Left renal pelvis (tissue), 4 donors: ENCODE results near the gene DEPDC7. TPM values are rescaled to one million over a fixed set of nuclear protein-coding genes. Genes with fewer than 3 reads are reported as not detected.
"Not testable (repeated sequence)": the region's sequence is repeated elsewhere in the genome, so short reads cannot be mapped to it uniquely, and the experiment has no call there.

ENCODE experiments used
- DNase-seq, 4 donors: peaks; one replicate each; pipeline ENCODE4 v3.0.0-alpha.2; 2013; ENCODE audit warnings: low read depth in 4 of 4, low spot score in 3 of 4
- polyA plus RNA-seq, 4 donors: library from polyadenylated mRNA; unstranded; fragments of 120-200 nt; gene quantifications; one replicate each; pipeline ENCODE4 v1.2.1, GENCODE V29; 2013; ENCODE audit not compliant: insufficient read length in 4 of 4

The DEPDC7 gene
- polyA plus RNA-seq = 1 to 10 TPM; 4.6 to 9.1 (median 6.5) TPM

DNA sequence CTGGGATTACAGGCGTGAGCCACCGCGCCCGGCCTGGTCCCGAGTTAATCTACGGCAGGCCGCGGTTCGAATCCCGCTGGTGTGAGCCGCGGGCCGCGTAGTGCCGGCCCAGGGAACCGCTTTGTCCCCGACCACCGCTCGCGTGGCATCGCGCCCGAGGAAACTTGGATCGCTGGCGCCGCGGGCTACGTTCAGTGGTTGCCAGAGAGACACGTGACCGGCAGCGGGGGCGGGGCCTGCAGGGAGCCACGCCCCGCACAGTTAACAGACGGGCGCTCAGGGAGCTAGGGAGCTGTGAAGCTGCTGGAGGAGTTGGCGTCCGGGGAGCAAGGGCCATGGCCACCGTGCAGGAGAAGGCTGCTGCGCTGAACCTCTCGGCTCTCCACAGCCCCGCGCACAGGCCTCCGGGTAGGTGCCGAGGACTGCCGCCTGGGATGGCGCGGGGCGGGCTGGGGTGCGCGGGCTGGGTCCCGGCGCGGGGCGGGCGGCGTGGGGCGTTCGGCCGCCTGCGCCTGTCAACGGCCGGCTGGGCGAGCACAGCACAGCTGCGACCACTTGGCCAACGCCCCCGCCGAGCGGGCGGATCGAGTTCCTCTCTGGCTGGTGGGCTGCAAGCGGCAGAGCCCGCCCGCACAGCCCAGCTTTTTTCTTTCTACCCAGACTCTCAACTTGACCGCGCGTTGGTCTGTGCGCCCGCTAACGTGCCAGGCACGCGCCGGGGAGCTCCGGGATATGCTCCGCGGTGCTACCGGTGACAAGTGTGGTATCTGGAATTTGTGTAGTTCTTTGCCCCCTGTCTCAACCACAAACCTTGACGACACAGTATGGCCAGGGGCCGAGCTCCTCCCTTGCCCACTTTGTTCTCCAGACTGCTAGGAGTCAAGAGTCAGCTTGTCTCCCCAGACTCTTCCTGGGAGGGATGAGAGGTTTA lies at the start of gene DEPDC7:
Gene DEPDC7, plus strand, starts transcription at position 258 of the 931 bp plus-strand sequence. Its CDS starts 78 bp downstream, at position 336.
- peak; percentile 70 to 79 (median 75) for DNase-seq

DNA sequence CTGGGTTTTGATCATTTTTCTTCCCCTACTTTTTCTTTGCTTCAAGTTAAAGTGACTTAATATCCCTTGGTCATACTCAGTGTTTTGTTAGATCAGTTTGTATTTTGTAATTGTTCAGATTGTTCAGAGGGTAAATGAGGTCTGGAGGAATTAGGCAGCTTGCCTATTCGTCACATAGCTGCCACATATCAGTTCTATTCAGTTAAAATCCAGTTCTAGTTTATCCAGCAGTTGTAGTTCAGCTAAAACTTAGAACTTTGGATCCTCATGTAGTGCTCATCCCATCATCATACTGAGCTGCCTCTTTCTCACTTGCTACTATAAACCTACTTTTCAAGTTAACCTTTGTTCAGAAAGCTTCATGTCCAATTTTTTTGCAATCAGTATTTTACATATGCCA lies 47.1 kb upstream of the DEPDC7 start:
- DNase-seq = no peak

DNA sequence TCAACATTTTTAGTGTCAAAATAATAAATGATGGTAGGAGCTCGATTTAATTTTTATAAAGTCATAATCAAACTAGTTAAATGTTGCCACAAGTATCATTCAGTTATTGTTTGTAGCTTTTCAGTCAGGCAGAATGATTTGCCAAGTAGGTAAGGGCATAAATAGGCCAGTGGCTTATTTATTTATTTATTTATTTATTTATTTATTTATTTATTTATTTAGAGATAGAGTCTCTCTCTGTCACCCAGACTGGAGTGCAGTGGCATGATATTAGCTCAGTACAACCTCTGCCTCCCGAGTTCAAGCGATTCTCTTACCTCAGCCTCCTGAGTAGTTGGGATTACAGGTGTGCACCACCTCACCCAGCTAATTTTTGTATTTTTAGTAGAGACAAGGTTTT lies 43.4 kb upstream of the DEPDC7 start:
- not testable (repeated sequence) for DNase-seq

DNA sequence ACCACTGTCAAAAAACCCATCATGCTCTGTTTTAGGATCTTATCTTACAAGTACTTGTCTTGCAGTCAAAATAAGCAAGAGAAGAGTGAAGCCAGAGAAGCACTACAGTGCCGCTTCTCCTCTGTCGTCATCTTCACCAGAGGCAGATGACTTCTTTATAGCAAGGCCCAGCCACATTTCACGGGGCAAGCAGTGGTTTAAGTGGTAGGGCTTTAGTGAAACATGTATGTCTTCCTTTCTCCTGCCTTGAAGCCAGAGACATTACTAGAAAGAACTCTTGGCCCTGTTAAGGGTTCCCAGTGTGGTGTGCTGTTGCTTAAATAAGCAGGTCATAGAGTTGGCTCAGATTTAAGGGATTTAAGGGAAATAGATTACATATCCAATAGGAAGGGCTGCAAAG lies 42.9 kb upstream of the DEPDC7 start:
- no peak for DNase-seq

- DNase-seq = no peak
Measured at GRCh38 chr11:32982626-32983025, 33.1 kb upstream of the DEPDC7 start.

- DNase-seq = no peak
Measured at GRCh38 chr11:32983506-32983905, 32.2 kb upstream of the DEPDC7 start.

- no peak for DNase-seq
Measured at GRCh38 chr11:32985600-32985999, 30.1 kb upstream of the DEPDC7 start.

DNA sequence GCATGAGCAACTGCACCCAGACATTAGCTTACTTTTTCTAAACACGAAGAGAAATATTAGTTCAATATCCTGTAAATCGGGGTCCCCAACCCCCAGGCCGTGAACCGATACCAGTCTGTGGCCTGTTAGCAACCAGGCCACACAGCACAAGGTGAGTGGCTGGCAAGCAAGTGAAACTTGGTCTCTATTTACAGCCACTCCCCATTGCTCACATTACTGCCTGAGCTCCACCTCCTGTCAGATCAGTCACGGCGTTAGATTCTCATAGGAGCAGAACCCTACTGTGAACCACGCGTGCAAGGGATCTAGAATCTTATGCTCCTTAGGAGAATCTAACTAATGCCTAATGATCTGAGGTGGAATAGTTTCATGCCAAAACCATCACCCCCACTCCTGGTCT lies 27.8 kb upstream of the DEPDC7 start:
- no peak for DNase-seq

DNA sequence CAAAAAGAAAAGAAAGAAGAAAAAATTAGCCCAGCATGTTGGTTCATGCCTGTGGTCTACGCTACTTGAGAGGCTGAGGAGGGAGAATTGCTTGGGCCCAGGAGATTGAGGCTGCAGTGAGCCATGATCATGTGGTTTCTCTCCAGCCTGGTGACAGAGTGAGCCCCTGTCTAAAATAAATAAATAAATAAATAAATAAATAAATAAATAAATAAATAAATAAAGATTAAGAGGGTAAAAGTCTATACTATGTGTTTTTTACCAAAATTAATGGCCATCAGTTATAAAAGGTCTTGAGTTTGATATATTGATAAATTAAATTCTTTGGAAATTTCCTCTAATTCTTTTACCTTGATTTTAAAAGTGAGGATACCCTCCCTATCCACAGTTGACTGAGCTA lies 25.2 kb upstream of the DEPDC7 start:
- DNase-seq = no peak

DNA sequence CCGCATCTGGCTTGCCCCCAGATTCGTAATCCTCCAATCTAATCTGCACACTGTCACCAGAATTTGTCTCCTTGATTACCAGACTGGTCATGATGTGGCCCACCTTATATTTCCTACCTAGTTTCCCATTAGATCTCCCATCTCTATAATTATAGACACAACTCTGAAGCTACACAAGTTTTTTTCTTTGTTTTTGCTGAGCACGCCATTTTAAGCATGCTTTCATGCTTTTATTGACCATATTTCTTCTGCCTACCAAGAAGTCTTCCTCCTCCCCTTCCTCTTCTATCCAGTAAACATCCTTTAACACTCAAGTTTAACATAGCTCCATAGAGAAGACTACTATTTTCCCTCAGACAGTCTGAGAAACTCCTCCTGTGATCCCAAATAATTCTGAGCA lies 24.3 kb upstream of the DEPDC7 start:
- DNase-seq = no peak

- no peak for DNase-seq
Measured at GRCh38 chr11:32991898-32992297, 23.8 kb upstream of the DEPDC7 start.

- no peak for DNase-seq
Measured at GRCh38 chr11:33000181-33000580, 15.5 kb upstream of the DEPDC7 start.

DNA sequence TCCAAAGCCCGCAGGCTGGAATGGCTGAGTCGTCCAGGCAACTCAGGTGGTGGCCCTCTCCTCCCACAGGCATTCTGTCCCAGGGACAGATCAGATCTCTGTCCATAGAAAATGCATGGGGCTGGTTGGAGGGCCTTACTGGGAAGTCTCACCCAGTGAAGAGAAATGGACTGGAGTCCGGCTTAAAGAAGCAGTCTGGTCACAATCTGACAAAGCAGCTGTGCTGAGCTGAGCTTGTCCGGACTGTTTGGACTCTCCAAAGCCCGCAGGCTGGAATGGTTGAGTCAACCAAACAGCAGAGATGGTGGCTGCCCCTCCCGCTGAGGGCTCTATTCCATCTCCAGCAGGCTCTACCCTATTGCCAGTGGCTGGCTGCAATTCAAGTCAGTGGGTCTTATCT lies 14.4 kb upstream of the DEPDC7 start:
- DNase-seq = no peak

DNA sequence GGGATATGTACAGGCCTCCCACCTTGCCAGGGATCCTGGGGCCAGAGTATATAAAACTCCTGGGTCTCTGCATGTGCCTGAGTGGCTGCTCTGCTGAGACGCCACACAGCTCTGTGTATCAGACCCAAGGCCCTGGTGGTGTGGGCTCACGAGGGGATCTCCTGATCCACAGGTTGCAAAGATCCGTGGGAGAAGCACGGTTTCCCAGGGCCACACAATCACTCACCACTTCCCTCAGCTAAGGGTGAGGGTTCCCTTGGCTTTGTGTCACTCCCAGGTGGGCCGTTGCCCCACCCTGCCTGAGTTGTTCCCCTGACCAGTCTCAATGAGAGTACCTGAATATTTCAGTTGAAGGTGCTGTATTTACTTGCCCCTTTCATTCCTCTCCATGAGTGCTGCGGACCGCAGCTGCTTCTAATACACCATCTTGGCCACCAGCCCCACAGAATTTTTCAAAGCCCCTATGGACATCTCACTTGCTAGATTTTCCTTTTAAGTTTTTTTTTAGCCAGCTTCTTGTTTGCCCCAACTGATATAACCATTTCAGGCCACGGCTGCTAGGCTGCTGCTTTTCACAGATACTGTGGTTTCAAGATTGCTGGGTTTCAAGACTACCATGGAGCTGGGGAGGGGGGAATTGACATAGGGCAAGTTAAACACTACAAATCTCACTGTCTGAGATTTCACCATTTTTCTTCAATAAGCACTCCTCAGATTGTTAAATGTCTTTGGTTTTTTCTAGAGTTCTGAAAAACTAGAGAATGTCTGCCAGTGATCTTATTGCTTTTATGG lies 13.7 kb upstream of the DEPDC7 start:
- no peak for DNase-seq

- DNase-seq = no peak
Measured at GRCh38 chr11:33005175-33005574, 10.5 kb upstream of the DEPDC7 start.

DNA sequence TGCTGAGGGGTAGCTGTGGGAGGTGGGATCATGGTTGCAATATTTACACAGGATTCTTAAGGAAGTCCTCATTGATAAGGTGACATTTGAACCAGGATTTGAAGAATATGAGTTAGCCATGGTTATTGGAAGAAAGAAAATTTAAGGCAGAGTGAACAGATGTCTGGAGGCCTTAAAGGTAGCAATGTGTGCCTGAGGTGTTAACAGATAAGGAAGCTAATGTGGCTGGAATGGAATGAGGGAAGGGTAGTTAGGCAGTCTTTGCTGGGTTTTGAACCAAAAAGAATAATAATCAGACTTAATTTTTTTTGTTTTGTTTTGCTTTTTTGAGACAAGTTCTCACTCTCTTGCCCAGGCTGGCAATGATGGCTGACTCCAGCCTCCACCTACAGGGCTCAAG lies 9.7 kb upstream of the DEPDC7 start:
- no peak for DNase-seq

DNA sequence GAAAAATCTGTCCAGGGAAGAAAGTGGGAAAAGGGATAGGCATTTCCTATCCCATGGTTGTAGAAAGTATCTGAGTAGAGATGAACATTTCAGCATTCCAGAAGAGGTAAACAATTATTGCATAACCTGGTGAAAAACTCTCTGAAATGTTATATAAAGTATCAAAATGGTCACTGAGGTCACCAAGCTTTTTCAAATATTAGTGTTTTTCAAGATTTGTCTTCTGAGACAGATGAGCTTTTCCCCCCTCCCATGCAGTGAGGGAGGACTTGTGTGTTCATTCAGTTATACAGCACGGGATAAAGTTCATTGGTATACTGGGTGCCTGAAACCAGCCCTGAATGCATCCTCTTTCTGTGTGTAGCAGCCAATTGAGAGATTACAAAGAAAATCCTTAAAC lies 1.9 kb upstream of the DEPDC7 start:
- DNase-seq = no peak

DNA sequence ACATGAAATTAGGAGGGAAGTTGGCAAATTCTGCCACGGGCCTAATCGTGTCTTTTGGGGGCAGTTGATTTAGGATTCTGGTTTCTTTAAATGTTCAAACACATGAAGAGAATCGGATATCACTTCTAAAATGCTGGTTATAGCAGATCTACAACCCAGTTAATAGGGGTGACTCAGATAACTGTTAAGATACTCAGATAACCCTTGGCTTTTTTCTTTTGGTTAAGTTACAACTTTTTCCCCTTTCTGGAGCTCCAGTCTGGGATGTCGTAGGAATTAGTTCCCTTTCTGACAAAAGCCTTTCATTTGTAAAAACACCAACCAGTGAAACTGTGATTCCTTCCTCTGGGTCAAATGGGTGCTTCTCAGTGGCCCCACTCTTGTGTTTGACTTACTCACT lies 976 bp downstream of the DEPDC7 start:
- no peak for DNase-seq

DNA sequence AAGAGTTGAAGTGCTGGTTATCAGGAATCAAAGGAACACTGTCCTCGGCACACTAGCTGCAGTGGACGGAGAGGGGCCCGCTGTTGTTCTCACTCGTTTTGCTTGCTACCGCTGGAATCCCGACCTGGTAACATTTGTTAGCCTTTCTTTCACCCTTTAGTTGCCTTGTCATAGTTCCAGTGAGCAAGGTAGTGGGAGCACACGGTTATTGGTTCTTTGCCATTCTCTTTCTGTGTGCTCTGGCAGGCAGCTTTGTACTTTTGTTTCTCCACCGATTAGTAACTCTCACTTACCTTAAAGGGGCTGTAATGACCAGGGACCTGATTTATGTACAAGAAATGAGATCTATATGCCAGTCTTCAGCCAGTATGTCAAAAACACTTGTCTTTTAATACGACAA lies 1.8 kb downstream of the DEPDC7 start:
- DNase-seq = no peak

- DNase-seq = no peak
Measured at GRCh38 chr11:33017965-33018364, 2.3 kb downstream of the DEPDC7 start.

DNA sequence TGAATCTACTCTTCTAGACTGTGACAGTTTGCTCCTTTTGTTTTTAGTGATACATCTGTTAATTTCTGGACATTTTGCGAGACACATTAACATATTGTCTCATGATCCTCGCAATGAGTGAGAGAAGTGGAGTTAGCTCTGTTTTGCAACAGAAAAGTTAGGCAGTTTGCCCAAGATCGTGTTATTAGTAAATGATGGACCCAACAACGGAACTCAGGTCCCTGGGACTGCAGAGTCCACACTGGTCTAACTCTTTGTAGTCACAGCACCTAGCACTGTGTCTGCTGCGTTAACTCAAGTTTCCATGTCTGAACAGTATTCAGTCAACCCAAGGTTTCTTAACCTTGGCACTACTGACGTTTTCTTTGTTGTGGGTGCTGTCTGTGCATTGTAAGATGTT lies 3.2 kb downstream of the DEPDC7 start:
- DNase-seq = no peak

DNA sequence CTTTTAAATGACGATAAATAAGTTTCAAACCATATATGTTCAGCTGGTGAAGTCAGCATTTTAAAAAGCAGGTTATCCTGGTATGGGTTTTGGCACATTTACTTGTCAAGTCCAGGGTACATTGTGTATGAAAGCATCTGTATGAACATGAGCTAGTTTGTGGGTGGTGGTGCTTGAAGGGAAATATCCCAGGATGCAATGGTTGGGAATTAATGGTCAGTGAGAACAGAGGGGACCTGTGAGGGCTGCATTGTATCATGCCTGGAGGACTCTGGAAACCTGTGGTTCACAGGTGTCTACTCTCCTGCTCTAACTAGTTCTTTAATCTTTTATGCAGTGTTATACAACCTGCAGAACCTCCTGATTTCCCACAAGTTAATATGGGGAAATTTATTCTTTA lies 5.8 kb downstream of the DEPDC7 start:
- DNase-seq = no peak
